Measurements from ENCODE around the gene KRT6C.
"Not testable (repeated sequence)": the region's sequence is repeated elsewhere in the genome, so short reads cannot be mapped to it uniquely, and the experiment has no call there.

Gene KRT6C

DNA sequence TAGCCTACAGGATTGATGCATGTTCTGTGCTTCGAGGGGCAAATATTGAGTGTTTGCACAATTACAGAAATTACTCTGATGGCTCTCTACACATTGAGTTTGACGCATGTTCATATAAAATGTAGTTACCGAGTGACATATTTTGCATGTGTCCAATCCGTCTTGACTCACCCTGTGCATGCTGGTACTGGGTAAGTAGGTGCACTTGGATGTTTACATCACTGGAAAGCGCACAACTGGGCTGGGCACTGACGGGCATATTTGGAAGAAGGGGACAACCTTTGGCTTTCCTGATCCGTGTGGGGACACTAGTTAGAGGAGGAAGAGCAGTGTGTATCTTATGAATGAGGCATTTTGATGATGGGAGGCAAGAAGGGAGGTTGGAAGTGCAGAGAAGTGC, 24.4 kb upstream of the KRT6C start:
- FAIRE-seq: no peak
- no peak for DNase-seq (ENCODE audit: insufficient read length)
- TF ChIP-seq POLR2AphosphoS5 (IDR thresholded peaks at IDR 0.05; ENCODE audit: low read depth, low read length) (no peak), POLR2A (IDR thresholded peaks at IDR 0.05; ENCODE audit: low read depth, low read length) (no peak), TAF1 (IDR thresholded peaks at IDR 0.05; ENCODE audit: borderline replicate concordance, low read depth, low read length) (no peak)

DNA sequence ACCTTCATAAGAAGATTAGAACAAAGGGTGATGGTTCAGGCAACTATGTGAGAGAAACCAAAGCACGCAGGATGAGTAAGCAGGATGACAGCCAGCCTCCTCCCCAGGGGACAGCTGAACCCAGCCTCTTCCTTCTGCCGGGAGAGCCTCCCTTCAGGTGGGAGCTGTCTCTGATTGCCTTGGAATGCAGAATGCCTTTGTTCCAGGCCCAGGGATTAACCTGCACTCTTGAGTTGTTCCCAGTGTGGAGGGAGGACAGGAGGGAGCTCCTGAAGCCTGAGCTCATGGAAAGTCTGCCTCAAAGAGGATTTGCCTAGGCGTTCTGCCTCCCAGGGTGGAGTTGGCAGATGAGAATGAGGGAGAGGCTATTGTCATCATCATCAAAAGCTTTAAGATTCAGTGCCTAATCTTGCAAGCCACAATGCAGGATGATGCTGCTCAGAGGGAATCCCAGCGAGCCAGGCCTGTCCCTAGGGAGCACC, 23.0 kb upstream of the KRT6C start:
- FAIRE-seq (no peak), DNase-seq (ENCODE audit: insufficient read length) (no peak)
- TF ChIP-seq POLR2A (IDR thresholded peaks at IDR 0.05; ENCODE audit: low read depth, low read length) (no peak), TAF1 (IDR thresholded peaks at IDR 0.05; ENCODE audit: borderline replicate concordance, low read depth, low read length) (no peak), POLR2AphosphoS5 (IDR thresholded peaks at IDR 0.05; ENCODE audit: low read depth, low read length) (no peak)

DNA sequence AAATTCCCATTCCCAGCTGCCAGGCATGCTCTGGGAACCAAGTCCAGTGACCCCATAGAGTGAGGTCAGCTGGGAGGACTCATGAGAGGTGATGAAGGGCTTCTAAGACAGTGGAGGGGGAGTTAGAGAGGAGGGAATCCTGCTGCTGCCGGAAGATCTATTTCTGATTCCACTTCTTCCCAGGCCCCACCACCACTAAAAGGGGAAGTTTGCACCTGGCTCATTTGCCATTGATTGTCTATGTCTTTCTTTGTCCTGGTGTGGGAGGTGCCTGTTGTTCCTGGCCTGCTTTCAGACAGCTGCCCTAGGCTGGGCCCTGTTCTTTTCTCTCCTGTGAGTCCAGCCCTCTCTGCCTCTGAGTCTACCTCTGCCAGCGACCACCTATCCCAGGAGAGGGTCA, 22.4 kb upstream of the KRT6C start:
- FAIRE-seq (no peak), DNase-seq (ENCODE audit: insufficient read length) (no peak)
- TF ChIP-seq POLR2A (IDR thresholded peaks at IDR 0.05; ENCODE audit: low read depth, low read length): no peak
- TF ChIP-seq POLR2AphosphoS5 (IDR thresholded peaks at IDR 0.05; ENCODE audit: low read depth, low read length): no peak
- no peak for TF ChIP-seq TAF1 (IDR thresholded peaks at IDR 0.05; ENCODE audit: borderline replicate concordance, low read depth, low read length)

DNA sequence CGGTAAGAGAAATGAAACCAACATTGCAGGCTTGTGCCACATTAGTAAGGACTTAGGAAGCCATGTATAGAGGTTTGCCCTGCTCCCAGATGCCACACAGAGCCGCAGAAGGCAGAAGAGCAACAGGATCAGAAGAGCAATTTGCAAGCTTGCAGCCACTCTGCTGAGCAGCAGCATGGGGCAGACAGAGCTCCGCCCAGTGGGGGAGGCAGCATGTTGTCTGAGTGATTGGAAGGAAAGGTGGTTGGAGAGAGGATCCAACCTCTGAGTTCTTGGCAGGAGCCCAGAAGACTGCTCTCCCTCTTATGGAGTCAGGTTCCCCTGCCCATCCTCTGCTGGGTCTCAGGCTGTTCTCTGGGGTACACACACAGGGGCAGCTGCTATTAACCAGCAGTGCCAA, 21.8 kb upstream of the KRT6C start:
- FAIRE-seq (no peak), DNase-seq (ENCODE audit: insufficient read length) (no peak)
- TF ChIP-seq TAF1 (IDR thresholded peaks at IDR 0.05; ENCODE audit: borderline replicate concordance, low read depth, low read length): no peak
- no peak for TF ChIP-seq POLR2A (IDR thresholded peaks at IDR 0.05; ENCODE audit: low read depth, low read length)
- no peak for TF ChIP-seq POLR2AphosphoS5 (IDR thresholded peaks at IDR 0.05; ENCODE audit: low read depth, low read length)

DNA sequence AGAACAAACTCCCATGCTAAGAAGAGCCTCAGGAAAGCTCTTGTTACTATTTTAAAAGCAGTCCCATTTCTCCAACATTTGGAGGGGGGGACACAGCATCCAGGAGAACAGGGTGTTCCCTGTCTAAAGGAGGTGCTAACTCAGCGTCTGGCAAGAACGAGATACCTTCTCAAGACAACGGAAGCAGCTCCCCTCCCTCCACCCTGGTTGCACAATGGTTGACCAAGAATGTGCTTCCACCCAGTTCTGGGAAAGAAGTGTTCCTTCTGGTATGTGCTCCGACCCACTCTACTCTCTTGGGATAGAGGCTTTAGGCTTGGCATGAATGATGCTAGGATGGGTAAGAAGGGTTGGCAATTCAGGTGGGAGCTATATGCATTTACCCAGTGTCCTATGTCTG, 20.9 kb upstream of the KRT6C start:
- no peak for TF ChIP-seq POLR2A (IDR thresholded peaks at IDR 0.05; ENCODE audit: low read depth, low read length)
- FAIRE-seq: no peak

DNA sequence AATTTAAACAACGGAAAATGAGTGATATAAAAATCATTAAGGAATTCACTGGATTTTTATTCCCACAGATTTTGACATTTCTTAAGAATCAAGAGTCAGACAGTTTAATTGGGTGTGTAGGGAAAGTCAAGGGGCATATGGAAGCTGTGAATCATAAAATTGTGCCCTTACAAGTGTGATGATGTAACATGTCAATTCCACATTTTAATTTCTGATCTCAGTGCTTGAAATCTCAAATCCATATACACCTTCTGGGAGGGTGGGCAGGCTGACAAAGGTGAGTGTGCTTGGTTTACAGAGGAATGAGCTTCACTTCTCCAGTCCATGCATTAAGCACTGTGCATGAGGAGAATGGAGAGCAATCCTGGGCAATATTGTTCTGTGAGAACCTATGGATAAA, 20.5 kb upstream of the KRT6C start:
- TF ChIP-seq TAF1 (IDR thresholded peaks at IDR 0.05; ENCODE audit: borderline replicate concordance, low read depth, low read length) (no peak), POLR2A (IDR thresholded peaks at IDR 0.05; ENCODE audit: low read depth, low read length) (no peak), POLR2AphosphoS5 (IDR thresholded peaks at IDR 0.05; ENCODE audit: low read depth, low read length) (no peak)
- FAIRE-seq (no peak), DNase-seq (ENCODE audit: insufficient read length) (no peak)

More for the DNA sequence above, 20.9 kb upstream of the KRT6C start:
- DNase-seq (ENCODE audit: insufficient read length): no peak

DNA sequence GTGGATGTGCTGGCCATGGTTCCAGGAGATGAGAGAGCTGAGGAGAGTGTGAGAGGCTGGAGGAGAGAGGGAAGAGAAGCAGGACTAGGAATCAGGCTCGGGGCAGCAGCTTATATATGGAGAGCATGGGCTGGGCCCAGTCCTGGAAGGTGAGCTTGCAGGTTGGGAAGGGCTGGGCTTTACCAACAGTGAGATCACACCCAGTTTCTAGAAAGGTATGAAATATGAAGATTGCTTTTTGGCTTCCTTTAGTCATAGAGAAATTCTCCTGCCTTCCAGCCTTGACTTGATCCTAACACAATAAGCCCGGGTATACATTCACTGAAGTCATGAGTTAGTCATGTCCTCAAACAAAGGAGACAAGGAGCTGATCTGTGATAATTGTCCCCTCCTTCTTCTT, 19.6 kb upstream of the KRT6C start, which contains the start of gene KRT6A:
TSS of gene KRT6A (minus strand) at position 86 of the 400 bp plus-strand sequence. CDS start at position 17, 69 bp downstream.
- no peak for FAIRE-seq
- TF ChIP-seq TAF1 (IDR thresholded peaks at IDR 0.05; ENCODE audit: borderline replicate concordance, low read depth, low read length) (no peak), POLR2A (IDR thresholded peaks at IDR 0.05; ENCODE audit: low read depth, low read length) (no peak), POLR2AphosphoS5 (IDR thresholded peaks at IDR 0.05; ENCODE audit: low read depth, low read length) (no peak)
- DNase-seq (ENCODE audit: insufficient read length): no peak

DNA sequence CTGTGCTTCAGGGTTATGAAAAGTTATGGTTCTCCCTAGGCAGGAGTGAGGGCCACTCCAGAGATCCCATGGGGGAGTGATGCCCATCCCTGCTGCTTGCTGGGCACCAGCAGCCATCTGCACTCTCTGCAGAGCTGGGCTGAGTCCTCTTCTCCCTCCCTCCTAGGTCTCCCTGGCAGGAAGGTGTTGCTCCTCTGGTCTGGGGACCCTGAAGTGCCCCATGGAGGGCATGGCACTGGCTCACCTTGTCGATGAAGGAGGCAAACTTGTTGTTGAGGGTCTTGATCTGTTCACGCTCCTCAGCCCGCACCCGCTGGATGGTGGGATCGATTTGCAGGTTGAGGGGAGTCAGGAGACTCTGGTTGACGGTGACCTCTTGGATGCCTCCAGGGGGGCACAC, 18.8 kb upstream of the KRT6C start:
- FAIRE-seq; DNase-seq (ENCODE audit: insufficient read length): not testable (repeated sequence)

DNA sequence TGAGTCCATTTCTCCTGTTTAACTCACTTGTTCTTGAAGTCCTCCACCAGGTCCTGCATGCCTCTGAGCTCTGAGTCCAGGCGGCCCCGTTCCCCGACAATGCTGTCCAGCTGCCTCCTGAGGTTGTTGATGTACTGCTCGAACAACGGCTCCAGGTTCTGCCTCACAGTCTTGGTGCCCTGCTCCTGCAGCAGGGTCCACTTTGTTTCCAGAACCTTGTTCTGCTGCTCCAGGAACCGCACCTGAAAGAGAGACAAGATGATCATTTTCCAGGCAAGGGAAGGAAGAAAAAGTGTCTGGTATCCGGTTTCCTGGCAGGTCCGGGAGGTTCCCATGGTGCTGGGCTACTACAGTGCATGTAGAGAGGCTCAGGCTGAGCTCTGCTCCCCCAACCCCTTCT, 17.9 kb upstream of the KRT6C start:
- FAIRE-seq; DNase-seq (ENCODE audit: insufficient read length): not testable (repeated sequence)

DNA sequence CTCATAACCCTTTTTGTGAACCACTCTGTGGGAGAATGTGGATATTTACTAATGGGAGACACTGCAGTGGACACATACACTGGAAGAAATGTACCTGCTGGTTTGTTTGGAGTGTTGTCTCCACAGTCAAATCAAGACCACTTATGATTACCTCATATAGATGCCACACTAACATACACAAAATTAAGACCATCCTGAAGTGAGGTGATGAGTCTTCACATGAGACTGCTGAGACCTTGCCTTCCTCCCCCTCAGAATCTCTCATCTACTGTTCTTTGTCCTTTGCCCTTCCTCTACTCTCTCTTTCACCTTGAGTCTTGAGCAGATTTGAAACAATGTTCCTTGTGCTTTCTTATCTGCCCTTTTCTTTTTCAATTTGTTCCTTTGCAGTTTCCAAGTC, 15.1 kb upstream of the KRT6C start:
- FAIRE-seq (no peak), DNase-seq (ENCODE audit: insufficient read length) (no peak)
- TF ChIP-seq POLR2A (IDR thresholded peaks at IDR 0.05; ENCODE audit: low read depth, low read length): no peak
- no peak for TF ChIP-seq POLR2AphosphoS5 (IDR thresholded peaks at IDR 0.05; ENCODE audit: low read depth, low read length)
- no peak for TF ChIP-seq TAF1 (IDR thresholded peaks at IDR 0.05; ENCODE audit: borderline replicate concordance, low read depth, low read length)

DNA sequence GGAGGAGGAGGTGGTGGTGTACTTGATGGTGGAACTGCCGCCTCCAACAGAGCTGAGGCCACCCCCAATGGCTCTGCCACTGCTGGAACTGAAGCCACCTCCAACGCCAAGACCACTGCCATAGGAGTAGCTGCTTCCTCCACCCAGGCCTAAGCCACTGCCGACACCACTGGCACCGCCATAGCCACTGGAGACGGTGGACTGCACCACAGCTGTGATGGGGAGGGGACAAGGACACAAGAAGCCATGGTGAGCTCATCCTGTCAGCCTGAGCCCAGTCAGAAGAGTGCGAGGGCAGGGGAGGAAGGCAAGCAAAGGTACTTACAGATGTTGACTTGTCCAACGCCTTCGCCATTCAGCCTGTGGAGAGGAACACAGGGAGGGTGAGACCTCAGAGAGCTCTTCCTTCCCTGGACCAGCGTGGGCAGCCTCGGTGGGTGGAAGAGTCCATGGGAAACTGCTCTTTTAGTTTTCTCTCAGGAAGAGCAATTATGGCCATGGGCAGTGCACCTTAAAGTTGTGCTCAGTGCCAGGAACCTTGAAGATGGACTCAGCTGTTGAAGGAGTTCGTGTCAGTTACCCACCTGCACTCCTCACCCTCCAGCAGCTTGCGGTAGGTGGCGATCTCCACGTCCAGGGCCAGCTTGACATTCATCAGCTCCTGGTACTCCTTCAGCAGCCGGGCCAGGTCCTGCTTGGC, 14.3 kb upstream of the KRT6C start:
- FAIRE-seq; DNase-seq (ENCODE audit: insufficient read length): not testable (repeated sequence)

DNA sequence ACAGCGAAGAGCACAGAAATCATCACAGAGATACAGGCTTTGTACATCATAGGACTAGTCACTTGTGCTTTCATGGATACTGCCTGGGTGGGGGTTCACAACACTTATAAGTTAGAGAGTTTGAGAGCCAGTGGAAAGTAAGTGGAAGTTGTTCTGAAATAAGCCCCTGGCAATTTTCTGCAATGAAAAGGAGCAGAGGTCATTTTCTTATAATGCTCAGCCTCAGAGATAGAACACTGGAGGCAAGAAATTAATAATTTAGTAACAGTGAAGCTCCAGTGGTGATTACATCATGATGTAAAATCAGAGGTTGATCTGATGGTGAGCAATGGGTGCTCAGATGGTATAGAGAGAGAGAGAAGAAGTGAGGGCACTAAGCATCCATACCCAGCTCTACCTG, 13.6 kb upstream of the KRT6C start:
- FAIRE-seq: no peak
- no peak for DNase-seq (ENCODE audit: insufficient read length)
- no peak for TF ChIP-seq POLR2AphosphoS5 (IDR thresholded peaks at IDR 0.05; ENCODE audit: low read depth, low read length)
- no peak for TF ChIP-seq POLR2A (IDR thresholded peaks at IDR 0.05; ENCODE audit: low read depth, low read length)
